ENCODE results near the gene ZFAND3.

DNA sequence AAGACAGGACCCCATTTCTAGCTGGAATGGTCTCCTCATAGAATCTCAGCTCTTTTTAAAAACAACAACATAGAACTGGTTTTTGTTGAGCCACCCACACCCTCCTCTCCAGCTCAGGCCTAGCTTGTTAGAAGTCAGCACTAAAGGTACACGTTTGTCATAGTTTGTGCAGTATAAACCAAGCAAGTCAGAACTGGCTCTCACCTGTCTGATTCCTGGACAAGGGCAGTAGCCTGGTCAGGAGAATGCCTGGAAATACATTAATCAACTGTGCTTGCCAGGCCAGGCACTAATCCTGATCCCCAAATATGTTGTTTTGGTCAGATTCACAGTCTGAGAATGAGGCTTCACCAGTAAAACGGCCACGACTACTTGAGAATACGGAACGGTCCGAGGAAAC, 296.7 kb downstream of the ZFAND3 start:
- TF ChIP-seq, protein P1, sequence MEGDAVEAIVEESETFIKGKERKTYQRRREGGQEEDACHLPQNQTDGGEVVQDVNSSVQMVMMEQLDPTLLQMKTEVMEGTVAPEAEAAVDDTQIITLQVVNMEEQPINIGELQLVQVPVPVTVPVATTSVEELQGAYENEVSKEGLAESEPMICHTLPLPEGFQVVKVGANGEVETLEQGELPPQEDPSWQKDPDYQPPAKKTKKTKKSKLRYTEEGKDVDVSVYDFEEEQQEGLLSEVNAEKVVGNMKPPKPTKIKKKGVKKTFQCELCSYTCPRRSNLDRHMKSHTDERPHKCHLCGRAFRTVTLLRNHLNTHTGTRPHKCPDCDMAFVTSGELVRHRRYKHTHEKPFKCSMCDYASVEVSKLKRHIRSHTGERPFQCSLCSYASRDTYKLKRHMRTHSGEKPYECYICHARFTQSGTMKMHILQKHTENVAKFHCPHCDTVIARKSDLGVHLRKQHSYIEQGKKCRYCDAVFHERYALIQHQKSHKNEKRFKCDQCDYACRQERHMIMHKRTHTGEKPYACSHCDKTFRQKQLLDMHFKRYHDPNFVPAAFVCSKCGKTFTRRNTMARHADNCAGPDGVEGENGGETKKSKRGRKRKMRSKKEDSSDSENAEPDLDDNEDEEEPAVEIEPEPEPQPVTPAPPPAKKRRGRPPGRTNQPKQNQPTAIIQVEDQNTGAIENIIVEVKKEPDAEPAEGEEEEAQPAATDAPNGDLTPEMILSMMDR (IDR thresholded peaks at IDR 0.05), result no peak
- no peak for TF ChIP-seq POLR2AphosphoS5 (IDR thresholded peaks at IDR 0.05)

All from stomach (tissue), 4 donors.